H7 (cell line): ENCODE measurements around the gene KLF6. TPM values are rescaled to one million over a fixed set of nuclear protein-coding genes. Genes with fewer than 3 reads are reported as not detected.

Experiments used
- DNase-seq: peaks from one replicate; pipeline ENCODE4 v3.0.0; 2012
- H3K27me3 ChIP-seq: 2 replicates; pipeline ENCODE4 v1.6.0; 2011; ENCODE audit warnings: mild to moderate bottlenecking, low read length; ENCODE audit not compliant: control insufficient read depth, insufficient read depth
- H3K36me3 ChIP-seq: replicated peaks from 2 replicates; pipeline ENCODE4 v1.5.1; 2011; ENCODE audit warnings: low read length; ENCODE audit not compliant: control insufficient read depth, insufficient read depth
- H3K4me3 ChIP-seq: 2 replicates; pipeline ENCODE4 v1.5.1; 2011; ENCODE audit warnings: low read depth, mild to moderate bottlenecking, control low read depth, low read length, moderate library complexity; ENCODE audit not compliant: insufficient read depth
- total RNA-seq: library from RNA; depleted of rRNA; stranded (reverse); fragments of >200 nt; shearing (Covaris generic); gene quantifications from 2 replicates; pipeline ENCODE4 v1.2.3, GENCODE V29; 2014

Gene KLF6
- total RNA-seq, 1 experiment from 2014 or later: 7.6 TPM

DNA sequence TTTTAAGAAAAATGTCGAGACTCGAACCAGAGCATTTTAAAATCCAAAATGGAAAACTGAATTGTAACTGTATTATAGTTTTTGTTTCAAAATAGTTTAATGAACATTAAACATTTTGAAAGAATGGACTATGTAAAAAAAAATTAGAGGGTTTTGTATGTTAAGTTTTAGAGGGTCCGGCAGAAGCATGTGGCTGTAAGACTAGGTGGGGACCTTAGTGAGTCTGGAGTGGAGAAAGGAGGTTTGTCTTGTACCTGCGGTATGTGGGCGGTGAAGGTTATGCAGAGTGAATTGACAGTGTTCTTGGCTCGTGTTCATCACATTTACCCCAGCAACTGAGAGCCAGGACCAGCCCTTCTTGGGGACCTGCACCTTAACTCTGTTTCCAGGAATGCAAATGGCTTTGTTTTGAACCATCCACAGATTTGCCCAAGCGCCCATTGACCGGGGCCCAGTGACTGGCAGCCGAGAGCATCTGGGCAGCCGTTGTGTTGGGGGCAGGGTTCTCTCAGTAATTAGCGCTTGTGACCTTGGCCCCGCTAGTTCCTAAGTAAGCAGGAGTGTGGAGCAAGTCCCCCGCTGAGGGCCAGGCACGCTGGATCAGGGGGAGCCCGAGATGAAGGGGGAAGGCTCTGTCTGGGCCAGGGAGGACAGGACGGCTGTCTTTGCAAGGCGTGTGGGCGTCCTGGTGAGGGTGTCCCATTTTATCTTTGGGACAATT is 1.4 kb upstream of the KLF6 start:
- H3K36me3 ChIP-seq: peaks cover 6% of the 10 kb centered on the region
- peak; percentile 79 for DNase-seq
- H3K27me3 ChIP-seq: no peaks in the 10 kb centered on the region
- peak overlapping the region; percentile 66 for H3K4me3 ChIP-seq

GRCh38 chr10:3785851-3786271 is 852 bp upstream of the KLF6 start:
- peak; percentile 69 for DNase-seq

DNA sequence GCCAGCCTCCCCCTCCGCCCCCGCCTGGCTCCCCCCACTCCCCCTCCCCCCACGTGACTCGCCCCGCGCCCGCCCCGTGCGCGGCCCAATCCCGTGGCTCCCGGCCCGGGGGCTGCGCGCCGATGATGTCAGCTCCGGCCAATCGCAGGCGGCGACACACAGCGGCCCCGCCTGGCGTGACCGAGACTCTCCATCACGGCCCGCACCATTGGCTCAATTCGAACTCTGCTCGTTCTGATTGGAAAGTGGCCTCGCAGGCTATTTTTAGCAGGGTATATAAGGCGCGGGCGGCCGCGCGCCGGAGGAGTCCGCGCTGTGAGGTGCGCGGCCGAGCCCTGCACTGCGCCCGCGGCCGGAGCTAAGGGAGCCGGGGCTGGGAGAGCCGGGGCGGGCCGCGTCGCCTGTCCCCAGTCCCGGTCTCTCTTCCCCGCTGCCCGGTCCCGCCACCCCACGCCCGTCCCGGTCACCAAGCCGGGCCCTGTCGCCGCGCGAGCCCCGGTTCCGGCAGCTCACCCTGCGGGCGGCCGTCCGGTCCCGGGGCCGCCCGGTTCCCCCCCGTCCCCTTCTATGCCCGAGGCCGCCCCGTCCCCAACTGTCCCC is 342 bp upstream of the KLF6 start:
- peaks cover 13% of the 10 kb centered on the region for H3K36me3 ChIP-seq
- peak; percentile 100 for DNase-seq
- peak overlapping the region; percentile 97 for H3K4me3 ChIP-seq
- no peaks in the 10 kb centered on the region for H3K27me3 ChIP-seq

More at GRCh38 chr10:3785851-3786271, 852 bp upstream of the KLF6 start:
- peaks cover 9% of the 10 kb centered on the region for H3K36me3 ChIP-seq
- H3K4me3 ChIP-seq: peak overlapping the region; percentile 66
- no peaks in the 10 kb centered on the region for H3K27me3 ChIP-seq

DNA sequence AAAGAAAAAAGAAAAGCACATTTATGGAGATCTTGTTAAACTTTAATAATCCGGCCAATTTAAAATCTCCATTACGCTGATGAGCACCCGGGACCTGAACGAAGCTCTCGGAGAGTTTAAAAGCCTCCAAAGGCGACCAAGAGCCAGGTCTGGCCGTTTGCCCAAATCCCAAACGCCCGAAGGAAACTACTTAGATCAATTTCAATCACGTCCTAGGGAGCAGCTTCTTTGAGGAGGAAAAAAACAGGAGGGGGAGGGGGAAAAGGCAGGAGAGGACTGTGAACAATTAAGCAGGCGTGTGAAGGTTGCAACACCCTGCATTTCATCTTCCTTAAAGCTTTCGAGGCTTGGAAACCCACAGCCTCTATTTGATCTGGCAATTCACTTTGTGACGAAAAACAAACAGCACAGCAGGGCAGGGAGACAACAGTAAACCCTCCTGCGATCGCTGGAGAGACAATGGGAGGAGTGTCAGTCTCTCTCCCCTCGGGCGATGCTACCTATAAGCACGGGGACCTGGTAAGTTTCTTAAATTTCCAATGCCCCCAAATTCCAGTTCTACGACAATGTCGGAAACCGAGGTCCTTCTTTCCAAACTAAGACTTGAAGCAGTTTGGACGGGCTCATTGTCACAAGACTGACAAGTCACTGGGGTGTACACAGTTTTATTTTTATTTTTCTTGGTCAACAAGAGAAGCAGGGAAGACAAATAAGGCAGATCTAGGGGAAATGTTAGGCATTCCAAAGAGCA is 1.2 kb downstream of the KLF6 start:
- Histone ChIP-seq H3K27me3 (no peaks in the 10 kb centered on the region), H3K4me3 (peak overlapping the region; percentile 97), H3K36me3 (peaks cover 26% of the 10 kb centered on the region)
- DNase-seq: peak; percentile 75

- Histone ChIP-seq H3K36me3 (peaks cover 26% of the 10 kb centered on the region), H3K27me3 (no peaks in the 10 kb centered on the region), H3K4me3 (peak overlapping the region; percentile 97)
- DNase-seq: peak; percentile 78
Measured at GRCh38 chr10:3783316-3783681, 1.7 kb downstream of the KLF6 start.

DNA sequence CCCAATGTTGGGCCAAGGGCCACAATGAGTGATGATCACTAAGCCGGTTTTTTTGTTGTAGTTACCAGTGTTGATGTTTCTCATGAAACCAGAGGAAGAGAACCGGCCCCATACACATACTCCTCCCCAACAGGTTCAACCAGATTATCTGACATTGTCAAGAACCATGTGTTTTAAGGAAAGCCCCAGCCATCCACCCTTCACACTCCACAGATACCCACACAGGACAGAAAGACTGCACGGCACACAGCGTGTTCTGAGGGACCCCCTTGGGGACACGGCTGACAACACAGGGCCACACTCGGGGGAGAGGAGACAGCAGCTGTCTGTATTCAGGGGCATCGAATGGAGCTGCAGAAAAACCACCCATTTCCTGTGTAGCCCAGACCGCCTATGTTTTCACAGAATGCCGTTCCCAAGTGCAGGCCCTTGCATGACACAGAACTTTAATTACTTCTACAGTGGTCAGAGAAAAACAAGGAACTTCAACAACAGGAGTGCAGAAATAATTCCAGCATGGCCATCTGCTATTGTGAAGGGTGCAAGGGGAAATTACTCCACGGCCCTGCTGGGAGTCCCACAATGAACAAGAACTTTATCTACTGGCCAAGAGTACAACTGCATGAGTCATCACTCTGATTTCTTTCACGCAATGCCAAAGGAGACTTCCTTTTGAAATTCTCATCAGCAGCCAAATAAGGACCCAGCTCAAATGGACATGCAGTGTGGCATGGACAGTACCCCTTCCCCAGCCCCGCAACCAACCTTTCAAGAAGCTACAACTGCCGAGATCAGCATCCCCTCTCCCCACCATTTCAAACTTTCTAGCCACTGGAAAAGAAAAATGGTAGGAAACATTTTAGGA is 2.3 kb downstream of the KLF6 start:
- Histone ChIP-seq H3K4me3 (peak overlapping the region; percentile 97), H3K36me3 (peaks cover 26% of the 10 kb centered on the region), H3K27me3 (no peaks in the 10 kb centered on the region)
- no peak for DNase-seq

GRCh38 chr10:3782146-3782450 is 2.9 kb downstream of the KLF6 start:
- DNase-seq: no peak
- peaks cover 26% of the 10 kb centered on the region for H3K36me3 ChIP-seq
- H3K4me3 ChIP-seq: peak overlapping the region; percentile 97; the same call in 1 of the 2 replicates
- H3K27me3 ChIP-seq: no peaks in the 10 kb centered on the region

DNA sequence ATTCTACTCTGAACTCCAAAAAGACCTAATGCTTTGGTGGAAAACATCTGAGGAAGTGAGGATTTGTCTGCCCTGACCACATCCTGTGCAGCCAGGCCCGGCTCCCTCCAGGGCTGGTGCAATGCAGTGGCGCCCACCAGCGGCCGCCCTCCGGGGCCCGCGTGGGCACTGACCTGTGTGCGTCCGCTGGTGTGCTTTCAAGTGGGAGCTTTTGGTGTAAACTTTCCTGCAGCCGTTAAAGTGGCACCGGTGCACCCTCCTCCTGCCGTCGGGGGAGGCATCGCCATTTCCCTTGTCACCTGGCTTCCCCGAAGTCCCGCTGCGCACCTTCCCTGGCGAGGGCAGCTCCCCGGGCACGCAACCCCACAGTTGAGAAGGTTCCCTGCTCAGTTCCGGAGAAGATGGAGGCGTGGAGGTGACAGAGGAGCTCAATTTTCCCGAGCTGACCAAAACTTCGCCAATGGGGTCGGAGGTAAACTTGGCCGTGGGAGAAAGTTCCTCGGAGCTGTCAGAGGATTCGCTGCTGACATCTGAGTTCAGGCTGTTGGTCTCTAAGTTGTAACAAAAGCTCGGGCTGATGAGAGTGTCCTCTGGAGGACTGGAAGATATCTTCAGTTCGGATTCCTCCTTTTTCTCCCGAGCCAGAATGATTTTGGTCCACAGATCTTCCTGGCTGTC is 3.4 kb downstream of the KLF6 start:
- Histone ChIP-seq H3K36me3 (peaks cover 26% of the 10 kb centered on the region), H3K4me3 (peak overlapping the region; percentile 97; the same call in 1 of the 2 replicates), H3K27me3 (no peaks in the 10 kb centered on the region)
- DNase-seq: peak; percentile 55

GRCh38 chr10:3780771-3781467 is 4.1 kb downstream of the KLF6 start:
- DNase-seq: no peak
- Histone ChIP-seq H3K4me3 (no peak overlapping the region; the same call in 1 of the 2 replicates), H3K27me3 (no peaks in the 10 kb centered on the region), H3K36me3 (peaks cover 26% of the 10 kb centered on the region)

- no peak overlapping the region for H3K4me3 ChIP-seq
- DNase-seq: no peak
- peaks cover 26% of the 10 kb centered on the region for H3K36me3 ChIP-seq
- H3K27me3 ChIP-seq: no peaks in the 10 kb centered on the region
Measured at GRCh38 chr10:3780021-3780770, 4.8 kb downstream of the KLF6 start.

DNA sequence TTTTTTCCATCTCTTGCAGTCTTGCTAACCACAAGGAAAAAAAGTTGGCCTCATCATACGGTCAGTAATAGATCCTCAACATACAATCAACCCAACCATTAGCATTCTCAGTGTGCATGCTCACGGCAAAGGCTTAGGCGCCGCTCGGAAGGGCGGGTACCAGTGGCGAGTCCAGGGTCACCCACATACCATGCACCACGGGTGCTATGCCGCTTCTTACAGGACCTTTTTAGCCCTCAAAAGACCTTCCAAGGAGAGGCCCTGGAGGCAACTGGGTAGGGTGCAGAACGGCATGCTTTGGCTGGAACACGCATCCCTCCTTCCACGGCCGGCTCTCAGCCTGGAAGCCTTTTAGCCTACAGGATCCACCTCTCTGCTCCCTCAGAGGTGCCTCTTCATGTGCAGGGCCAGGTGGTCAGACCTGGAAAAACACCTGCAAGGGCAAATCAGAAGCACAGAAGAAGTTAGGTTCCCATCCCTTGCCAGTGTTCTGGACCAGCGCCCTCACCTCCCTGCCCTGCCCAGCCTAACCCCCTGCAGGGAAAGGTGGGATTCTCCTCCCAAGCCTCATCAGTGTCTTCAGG is 5.8 kb downstream of the KLF6 start:
- no peaks in the 10 kb centered on the region for H3K27me3 ChIP-seq
- DNase-seq: no peak
- peaks cover 26% of the 10 kb centered on the region for H3K36me3 ChIP-seq
- H3K4me3 ChIP-seq: no peak overlapping the region

DNA sequence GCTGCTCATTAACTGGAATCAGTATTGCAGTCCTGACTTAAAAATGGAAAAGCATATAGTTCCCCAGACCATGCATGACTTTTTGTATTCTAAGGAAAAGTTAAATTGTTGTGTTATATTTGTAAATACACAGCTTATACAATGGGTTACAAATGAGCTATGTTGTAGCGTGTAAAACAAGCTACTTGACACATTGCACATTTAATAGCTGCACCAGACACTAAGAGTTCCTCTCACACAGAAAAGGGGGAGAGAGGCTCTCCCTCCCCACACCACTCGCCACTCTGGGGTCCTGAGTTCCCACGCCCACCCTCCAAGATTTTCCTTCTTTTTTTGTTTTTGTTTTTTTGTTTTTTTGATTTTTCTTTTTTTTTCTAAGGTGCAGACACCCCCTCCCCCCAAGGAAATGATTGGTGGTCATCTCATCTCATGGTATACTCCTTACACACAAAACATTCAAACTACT is 6.3 kb downstream of the KLF6 start:
- peaks cover 26% of the 10 kb centered on the region for H3K36me3 ChIP-seq
- H3K4me3 ChIP-seq: no peak overlapping the region
- no peaks in the 10 kb centered on the region for H3K27me3 ChIP-seq
- DNase-seq: no peak
